LNCaP clone FGC (cell line): Measurements from ENCODE around the gene CYTH4.
"Not testable (repeated sequence)": the region's sequence is repeated elsewhere in the genome, so short reads cannot be mapped to it uniquely, and the experiment has no call there.

ENCODE experiments used
- DNase-seq: peaks from one replicate; pipeline ENCODE4 v3.0.0-alpha.2; 2011; ENCODE audit warnings: low read depth
- H3K4me3 ChIP-seq: 2 replicates; pipeline ENCODE4 v1.5.1; 2011; ENCODE audit warnings: mild to moderate bottlenecking, low read depth, low read length, control low read depth
- TF ChIP-seq, protein P1 (sequence below): IDR thresholded peaks from 2 replicates; pipeline ENCODE4 v1.5.1; 2012; ENCODE audit warnings: mild to moderate bottlenecking; ENCODE audit not compliant: control insufficient read depth, insufficient read depth; ENCODE audit errors: extremely low read depth

Gene CYTH4

GRCh38 chr22:37325039-37325395, 42.7 kb downstream of the CYTH4 start:
- no peak for DNase-seq
- no peak overlapping the region for H3K4me3 ChIP-seq
- TF ChIP-seq, protein P1, sequence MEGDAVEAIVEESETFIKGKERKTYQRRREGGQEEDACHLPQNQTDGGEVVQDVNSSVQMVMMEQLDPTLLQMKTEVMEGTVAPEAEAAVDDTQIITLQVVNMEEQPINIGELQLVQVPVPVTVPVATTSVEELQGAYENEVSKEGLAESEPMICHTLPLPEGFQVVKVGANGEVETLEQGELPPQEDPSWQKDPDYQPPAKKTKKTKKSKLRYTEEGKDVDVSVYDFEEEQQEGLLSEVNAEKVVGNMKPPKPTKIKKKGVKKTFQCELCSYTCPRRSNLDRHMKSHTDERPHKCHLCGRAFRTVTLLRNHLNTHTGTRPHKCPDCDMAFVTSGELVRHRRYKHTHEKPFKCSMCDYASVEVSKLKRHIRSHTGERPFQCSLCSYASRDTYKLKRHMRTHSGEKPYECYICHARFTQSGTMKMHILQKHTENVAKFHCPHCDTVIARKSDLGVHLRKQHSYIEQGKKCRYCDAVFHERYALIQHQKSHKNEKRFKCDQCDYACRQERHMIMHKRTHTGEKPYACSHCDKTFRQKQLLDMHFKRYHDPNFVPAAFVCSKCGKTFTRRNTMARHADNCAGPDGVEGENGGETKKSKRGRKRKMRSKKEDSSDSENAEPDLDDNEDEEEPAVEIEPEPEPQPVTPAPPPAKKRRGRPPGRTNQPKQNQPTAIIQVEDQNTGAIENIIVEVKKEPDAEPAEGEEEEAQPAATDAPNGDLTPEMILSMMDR, result no peak

DNA sequence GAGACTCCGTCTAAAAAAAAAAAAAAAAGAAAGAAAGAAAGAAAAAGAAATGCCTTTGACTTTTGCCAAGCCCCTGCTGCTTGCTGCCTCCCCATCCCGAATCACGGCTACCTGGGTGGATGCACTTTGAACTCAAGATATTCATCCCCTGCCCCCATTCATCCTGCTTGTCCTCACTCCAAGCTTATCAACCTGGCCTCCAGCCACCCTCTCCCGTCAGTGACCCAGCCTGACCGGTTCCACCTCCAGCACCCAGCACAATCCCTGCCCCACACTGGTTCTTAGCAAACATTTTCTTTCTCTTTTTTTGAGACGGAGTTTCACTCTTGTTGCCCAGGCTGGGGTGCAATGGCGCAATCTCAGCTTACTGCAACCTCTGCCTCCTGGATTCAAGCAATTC, 44.4 kb downstream of the CYTH4 start:
- TF ChIP-seq, protein P1, result no peak
- H3K4me3 ChIP-seq, result no peak overlapping the region; the same call in 1 of the 2 replicates
- DNase-seq, result peak; percentile 66

DNA sequence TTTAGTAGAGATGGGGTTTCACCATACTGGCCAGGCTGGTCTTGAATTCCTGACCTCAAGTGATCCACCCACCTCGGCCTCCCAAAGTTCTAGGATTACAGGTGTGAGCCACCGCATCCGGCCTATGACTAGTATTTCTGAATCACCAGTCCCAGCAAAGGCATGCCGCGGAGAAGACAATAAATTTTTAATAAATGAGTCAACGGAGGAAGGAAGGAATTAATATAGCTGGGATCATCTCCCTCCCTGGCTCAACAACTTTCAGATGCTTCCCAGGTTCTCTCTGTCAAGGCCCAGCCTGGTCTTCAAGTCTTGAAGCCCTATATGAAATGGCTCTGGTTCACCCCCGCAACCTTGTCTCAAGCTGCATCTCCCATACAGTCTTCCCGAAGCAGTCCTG, 45.7 kb downstream of the CYTH4 start:
- TF ChIP-seq, protein P1, result no peak
- no peak for DNase-seq
- no peak overlapping the region for H3K4me3 ChIP-seq

DNA sequence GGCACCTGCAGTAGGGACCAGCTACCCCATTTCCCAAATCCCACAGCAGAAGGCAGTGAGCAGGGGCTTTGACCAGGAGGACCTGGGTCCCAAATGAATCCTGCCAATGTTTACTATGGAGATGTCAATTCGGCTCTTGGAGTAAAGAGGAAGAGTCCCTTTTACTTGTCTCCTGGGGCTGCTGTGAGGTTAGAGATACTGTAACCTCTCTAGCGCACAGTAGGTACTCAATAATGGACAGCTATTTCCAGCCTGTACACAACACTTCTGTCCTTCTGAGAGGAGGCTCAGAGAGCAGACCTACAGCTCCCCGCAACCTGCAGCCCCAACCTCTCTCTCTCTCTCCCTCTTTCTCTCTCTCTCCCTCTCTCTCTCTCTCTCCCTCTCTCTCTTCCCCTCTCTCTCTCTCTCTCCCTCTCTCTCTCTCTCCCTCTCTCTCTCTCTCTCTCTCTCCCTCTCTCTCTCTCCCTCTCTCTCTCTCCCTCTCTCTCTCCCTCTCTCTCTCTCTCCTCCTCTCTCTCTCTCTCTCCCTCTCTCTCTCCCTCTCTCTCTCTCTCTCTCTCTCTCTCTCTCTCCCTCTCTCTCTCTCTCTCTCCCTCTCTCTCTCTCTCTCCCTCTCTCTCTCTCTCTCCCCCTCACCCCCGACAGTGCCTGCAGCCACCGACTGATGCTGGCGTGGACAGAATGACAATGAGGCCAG, 46.4 kb downstream of the CYTH4 start:
- H3K4me3 ChIP-seq, DNase-seq: not testable (repeated sequence)

DNA sequence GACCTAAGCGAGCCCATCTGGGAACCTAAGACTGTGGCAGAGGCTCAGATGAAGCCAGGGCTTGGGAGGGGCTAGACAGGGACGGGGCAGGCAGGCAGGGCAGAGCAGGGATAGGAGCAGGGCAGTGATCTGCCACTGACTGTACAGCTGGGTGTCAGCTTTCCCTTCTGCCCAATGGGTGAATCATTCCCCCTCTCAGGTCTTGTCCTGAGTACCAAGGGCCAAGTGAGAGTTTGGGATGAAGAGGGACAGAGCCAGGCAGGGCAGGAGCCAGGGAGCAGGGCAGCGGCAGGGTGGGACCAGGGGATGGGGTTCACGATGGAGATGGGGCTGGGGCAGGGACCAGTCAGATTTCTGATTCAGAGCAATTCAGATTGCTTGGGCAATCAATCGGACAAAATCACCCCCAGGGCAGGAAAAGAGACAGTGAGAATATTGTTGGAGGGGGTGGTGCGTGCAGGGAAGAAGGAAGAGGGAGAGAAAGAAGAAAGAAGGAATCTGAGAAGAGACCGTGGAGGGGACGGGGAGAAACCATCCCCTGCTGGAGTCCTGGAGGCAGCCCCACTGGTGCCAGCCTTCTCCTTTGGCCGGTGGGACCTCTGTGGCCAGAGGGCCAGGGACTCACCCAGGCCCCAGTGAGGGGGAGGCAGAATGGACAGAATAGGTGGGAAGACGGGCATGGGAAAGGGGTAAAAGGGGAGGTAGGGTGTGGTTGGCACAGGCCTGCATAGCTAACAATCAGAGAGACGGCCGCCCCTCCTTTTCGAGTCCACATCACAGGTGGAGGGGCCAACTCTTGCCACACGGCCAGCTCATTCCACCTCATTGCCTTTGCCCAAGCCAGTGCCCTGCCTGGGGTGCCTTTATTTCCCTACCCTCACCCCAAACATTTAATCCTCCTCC, 47.2 kb downstream of the CYTH4 start:
- H3K4me3 ChIP-seq, result no peak overlapping the region
- TF ChIP-seq, protein P1, result no peak
- no peak for DNase-seq

DNA sequence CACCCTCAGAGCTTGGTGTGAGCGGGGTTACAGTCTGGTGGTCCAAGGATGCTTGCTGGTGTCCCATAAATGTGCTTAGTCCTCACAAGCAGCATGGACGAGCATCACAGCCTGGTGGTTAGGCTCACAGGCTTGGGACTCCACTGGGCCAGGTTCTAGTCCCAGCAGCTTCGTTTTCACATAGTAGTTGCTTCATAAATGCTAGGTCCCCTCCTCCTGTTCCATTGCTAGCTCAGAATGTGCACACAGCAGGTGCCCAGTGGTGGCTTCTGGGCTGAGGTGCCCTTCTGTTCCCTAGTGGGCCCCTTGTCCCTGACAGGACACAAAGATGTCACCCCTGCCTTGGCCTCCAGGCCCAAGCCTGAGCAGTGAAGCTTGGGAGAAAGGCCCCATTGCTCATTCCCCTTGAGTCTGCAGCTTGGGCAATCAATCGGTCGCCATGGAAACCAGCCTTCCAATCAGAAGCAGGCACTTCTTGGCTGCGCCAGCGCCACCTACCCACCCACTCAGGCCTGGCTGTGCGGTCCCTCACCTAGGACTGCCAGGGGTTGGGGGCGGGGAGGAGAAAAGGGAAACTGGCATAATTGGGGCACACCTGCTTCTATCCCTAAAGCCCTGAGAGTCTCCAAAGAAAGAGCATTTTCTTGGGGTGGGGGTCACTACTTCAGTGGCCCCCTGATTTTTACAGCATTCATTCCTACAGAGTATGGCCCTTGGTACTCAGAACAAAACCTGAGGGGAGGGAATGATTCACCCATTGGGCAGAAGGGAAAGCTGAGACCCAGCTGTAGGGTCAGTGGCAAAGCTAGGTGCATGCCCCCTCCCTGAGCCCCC, 48.1 kb downstream of the CYTH4 start:
- TF ChIP-seq, protein P1, result no peak
- no peak for DNase-seq
- no peak overlapping the region for H3K4me3 ChIP-seq

DNA sequence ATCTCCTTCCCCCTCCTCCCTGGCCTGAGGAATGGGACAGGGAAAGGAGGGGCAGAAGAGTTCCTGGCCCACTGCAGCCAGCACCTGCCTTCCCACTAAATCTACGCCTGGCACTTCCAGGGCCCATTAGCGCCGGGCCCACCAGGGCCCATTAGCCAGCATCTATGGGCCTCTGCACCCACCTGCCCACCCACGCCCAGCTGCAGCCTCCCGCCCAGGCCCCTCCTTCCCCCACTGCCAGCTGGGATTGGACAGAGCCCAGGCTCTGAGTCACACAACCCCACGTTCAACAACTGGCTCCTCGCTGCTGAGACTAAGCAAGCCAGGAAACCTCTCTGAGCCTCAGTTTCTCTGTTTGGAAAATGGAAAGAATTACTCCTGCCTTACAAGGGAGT, 48.7 kb downstream of the CYTH4 start:
- DNase-seq, result no peak
- TF ChIP-seq, protein P1, result no peak
- no peak overlapping the region for H3K4me3 ChIP-seq
